Measurements from ENCODE around the gene APOF.
A peak's percentile ranks its signal among the peaks of the same experiment; 100 is the strongest.
"Not testable (repeated sequence)": the region's sequence is repeated elsewhere in the genome, so short reads cannot be mapped to it uniquely, and the experiment has no call there.

The APOF gene

DNA sequence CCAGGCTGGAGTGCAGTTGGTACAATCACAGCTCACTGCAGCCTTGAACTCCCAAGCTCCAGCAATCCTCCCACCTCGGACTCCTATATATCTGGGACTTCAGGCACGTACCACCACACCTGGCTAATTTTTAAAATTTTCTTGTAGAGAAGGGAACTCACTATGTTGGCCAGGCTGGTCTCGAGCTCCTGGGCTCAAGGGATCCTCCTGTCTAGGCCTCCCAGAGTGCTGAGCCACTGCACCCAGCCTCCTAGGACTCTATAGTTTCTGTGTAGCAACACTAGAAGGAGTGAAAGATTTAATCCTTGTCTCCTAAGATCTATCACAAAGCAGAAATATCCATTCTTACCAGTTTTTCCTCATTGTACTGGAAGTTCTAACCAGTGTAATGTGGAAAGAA, 4.3 kb upstream of the APOF start:
- no peak for DNase-seq

DNA sequence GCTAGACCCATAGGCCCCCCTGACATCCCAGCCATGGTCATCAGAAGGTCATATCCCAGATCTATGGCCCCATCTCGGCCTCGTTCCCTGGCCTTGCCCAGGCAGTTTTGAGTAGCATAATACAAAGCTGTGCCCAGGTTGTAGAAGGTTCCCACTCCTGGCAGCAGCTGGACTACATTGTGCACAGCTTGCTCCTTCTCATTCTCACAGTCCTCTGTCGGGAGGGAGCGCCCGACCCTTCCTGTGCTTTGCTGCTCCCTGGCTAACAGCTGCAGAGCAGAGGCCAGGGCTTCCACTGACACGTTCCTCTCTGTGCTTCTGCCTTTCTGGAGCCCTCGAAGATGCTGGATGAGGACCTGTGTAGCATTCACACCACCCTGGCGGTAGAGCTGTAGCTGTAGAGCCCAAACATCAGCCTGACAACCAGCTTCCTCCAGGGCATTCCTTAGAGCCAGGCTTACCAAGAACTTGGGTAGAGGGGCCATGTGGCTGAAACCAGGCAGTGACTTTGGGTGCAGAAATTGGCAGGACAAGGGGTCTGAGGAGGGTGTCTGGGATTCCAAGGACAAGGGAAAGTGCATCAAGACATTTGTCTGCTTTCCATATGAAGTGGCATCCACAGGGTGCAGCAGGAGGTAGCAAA, 1.0 kb downstream of the APOF start:
- DNase-seq, result no peak

DNA sequence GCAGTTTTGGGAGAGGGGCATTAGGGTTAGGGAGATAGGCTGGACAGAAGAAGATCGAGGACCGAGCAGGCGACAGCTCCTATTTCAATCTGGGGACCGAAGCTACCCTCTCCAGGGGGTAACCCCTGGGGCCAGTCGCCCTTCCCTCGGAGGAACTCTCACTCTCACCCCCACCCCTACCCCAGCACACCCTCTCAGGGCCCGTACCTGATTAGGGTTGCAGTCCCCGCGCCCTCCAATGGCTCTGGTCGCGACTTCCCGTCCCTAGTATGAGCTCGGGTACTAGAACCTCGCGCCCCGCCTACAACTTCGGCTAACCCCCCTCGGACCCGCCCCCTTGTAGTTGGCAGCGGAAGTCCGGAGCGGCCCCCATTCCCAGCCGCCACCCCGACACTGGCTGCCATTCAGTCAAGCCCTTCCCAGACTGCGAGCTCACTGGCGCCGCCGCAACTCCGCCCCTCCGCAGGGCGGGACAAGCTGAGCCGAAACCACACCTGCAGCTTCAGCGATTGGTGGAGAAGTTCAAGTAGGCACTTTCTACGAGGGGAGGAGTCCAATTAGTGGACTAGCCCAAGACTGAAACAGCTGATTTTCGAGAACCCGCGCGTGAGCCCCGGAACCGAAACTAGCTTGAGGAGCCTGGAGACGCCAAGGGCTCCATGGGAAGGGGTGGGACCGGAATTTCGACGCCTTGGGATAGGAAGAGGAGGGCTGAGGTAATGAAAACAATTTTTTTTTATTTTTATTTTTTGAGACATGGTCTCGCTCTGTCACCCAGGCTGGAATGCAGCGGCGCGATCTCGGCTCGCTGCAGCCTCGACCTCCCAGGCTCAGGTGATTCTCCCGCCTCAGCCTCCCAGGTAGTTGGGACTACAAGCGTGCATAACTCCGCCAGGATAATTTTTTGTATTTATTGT, 2.5 kb downstream of the APOF start, which contains the start of gene STAT2:
Gene STAT2, minus strand, starts transcription at position 257 of the 917 bp plus-strand sequence. CDS start 3,536 bp downstream, outside the sequence.
- DNase-seq, result peak; percentile 99 to 100 (median 100)

DNA sequence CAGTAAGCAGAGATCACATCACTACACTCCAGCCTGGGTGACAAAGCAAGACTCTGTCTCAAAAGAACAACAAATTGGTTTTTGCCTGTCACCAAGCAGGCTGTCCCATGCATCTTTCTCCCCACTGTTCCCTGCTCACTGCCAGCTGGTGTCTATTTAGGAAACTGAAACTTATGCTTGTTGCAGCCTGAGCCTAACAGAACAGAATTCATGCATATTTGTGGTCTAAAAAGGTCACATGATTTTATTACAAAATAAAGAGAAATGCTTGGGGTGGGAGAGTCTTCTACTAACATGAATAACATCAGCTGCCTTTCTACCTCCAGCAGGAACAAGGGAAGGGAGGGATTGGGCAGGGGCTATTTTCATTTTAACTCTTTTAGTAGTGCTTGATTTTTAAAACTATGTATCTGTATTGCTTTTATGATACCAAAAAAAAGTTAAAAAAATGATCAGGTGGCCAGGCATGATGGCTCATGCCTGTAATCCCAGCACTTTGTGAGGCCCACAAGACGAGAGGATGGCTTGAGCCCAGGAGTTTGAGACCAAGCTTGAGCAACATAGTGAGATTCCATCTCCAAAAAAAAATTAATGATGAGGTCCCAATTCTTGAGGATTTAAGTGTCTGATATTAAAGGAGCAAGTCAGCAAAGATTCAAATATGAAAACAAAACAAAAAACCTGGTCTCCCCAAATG, 3.7 kb downstream of the APOF start:
- DNase-seq, result peak; percentile 69 to 87 (median 70)

DNA sequence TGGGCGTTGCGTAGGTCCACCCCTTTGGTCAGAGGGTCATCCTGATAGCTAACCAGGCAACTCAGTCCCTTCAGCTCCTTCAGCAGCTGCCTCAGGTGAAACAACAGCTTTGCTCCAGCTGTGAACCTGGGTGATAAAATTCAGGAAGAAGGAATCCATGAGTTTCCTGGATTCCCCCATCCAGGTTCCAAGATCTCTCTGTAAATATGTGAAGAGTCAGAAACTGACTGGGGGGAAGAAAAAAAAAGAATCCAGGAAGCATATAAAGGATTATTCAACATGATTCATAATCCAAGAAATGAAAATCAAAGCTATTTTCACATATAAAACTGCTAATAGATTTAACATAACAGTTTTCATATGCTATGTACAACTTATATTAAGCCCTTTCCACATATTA, 11.3 kb downstream of the APOF start:
- no peak for DNase-seq

DNA sequence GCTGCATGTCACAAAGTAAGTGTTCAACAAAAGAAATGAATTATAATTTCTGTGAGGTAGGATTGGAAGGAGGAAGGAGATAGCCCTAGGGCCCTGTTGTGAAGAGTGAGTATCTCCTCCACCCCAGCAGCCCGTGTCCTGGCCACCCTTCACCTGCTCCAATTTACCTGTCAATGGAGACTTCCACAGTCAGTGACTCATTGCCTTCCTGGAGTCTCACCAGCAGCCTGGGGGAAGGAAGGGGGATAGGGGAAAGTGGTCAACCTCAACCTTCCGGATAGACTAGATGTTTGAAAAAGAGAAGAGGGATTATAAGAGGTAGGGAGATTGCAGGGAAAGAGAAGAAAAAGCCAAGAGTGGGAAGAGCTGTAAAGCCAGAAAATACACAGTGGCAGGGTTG, 12.0 kb downstream of the APOF start:
- no peak for DNase-seq

DNA sequence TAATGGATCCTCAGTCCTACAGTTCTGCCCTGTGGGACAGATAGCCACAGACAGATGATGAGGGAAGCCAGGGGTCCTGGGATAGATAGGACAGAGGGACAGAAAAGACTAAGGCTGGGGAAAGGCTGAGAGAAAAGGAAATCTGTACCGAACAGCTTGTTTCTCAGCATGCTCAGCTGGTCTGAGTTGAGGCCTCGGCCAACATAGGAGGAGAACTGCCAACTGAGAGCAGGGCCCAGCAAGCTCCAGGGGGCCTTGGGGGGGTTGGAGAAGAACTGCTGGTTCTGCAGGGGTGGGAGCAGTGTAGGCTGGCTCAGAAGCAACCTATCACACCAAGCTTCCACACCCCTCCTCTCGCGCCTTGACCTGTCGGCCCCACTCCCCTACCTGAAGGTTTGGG, 13.9 kb downstream of the APOF start:
- no peak for DNase-seq

DNA sequence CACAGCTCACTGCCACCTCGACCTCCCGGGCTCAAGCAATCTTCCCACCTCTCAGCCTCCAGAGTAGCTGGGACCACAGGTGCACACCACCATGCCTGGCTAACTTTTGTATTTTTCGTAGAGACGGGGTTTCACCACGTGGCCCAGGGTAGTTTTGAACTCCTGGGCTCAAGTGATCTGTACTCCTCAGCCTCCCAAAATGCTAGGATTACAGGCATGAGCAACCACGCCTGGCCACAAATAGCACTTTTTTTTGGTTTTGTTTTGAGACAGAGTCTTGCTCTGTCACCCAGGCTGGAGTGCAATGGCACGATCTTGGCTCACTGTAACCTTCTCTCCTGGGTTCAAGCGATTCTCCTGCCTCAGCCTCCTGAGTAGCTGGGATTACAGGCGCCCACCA, 15.4 kb downstream of the APOF start:
- not testable (repeated sequence) for DNase-seq

DNA sequence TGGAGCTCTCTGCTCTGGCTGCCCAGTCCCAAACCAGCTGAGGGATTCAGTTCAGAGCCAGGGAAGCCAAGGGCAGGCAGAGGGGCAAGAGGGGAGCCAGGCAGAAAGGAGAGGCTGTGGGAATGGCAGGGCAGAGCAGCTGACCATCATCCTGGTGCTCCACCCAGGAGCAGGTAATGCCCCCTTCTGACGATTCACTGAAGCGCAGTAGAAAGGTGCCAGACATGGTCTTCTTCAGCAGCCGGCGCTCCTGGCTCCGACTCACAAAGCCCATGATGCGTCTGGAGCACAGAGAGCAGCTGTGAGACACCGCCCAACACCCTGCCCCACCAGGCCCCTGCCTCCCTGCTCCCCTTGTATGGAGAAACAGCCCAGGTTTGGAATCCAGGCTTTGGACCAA, 16.0 kb downstream of the APOF start:
- peak in 1 of 3 donors; percentile 49 for DNase-seq

DNA sequence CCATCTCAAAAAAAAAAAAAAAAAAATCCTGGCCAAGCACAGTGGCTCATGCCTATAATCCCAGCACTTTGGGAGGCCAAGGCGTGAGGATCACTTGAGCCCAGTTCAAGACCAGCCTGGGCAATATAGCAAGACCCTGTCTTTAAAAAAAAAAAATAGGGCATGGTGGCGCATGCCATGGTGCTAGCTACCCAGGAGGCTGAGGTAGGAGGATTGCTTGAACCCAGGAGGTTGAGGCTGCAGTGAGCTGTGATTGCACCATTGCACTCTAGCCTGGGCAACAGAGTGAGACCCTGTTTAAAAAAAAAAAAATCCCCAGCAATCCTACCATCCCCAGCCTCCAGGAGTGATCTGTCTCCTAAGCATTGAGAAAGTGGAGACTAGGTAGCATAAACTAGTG, 20.4 kb downstream of the APOF start:
- not testable (repeated sequence) for DNase-seq

DNA sequence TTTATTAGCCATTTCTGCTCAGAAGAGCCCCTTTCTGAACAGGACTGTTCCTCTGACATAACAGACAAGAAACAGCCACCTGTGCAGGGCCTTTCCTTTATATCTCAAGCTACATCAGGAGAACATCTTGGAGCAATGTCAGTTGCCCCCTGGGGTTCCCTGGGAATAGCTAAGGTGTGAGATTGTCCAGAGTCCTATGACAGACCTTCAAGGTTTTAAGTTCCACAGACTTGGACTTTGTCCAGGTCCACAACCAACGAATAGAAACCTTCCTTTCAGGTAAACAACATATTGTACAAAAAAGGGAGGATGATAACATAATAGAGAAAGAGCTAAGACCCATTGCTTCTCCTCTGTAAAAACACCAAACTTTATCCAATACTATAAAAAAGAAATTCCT, 21.0 kb downstream of the APOF start:
- no peak for DNase-seq

DNA sequence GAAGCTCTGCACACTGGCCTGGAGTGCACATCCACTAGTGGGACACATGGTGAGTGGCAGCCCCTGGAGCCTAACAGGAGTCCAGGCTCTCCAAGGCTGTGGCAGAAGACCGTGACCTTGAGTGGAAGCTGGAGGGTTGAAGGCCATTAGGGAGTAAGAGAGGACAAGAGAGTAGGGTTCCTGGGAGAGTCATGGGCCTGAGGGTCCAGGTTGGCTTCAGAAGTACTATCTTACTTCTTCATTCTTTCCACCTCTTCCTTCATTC, 23.6 kb downstream of the APOF start:
- DNase-seq, result no peak

DNA sequence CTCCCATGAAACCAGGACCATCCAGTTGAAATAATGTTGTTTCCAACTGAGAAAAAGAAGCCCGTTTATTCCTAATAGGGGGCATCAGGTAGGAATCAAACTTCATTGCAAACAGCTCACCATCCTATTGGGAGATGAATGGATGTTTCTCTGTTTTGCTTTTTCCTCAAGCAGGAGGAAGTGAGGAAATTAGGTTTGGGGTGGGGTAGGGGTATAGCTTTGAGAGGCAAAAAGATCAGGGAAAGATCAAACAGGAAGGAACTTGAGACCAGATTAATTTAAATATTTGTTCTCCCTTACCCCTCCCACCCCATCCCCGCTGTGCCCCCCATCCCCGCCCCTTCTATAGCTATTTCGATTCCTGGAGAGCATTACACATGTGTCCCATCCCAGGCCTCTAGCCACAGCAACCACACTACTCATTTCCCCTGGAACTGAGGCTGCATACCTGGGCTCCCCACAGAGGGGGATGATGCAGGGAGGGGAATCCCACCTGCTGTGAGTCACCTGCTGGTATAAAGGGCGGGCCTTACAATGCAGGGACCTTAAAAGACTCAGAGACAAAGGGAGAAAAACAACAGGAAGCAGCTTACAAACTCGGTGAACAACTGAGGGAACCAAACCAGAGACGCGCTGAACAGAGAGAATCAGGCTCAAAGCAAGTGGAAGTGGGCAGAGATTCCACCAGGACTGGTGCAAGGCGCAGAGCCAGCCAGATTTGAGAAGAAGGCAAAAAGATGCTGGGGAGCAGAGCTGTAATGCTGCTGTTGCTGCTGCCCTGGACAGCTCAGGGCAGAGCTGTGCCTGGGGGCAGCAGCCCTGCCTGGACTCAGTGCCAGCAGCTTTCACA, 24.1 kb downstream of the APOF start, which contains the start of gene IL23A:
Gene IL23A, plus strand, starts transcription at position 577 of the 850 bp plus-strand sequence. Its CDS starts 161 bp downstream, at position 738.
- peak; percentile 53 to 75 (median 74) for DNase-seq

DNA sequence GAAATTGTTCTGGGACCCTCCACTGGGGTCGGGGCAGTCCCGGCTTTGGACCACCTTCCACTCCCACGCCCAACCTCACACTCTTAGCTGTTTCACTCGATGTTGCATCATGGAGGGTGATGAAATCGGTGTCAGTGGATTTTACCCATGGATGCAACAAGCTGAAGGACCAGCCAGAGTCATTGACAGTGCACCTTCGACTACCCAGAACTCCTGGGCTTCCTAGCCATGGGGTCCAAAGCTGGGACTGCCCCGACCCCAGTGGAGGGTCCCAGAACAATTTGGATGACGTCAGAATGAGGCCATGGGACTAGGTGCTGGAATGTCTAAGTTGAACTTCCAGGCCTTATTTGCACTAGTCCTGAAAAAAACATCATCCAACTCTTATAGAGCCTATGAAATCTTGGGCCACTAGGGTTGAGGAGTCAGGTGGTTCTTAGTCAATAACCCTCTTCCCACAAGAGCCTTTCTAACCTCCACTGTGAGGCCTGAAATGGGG, 24.9 kb downstream of the APOF start:
- DNase-seq, result peak; percentile 89 to 92 (median 92)

DNA sequence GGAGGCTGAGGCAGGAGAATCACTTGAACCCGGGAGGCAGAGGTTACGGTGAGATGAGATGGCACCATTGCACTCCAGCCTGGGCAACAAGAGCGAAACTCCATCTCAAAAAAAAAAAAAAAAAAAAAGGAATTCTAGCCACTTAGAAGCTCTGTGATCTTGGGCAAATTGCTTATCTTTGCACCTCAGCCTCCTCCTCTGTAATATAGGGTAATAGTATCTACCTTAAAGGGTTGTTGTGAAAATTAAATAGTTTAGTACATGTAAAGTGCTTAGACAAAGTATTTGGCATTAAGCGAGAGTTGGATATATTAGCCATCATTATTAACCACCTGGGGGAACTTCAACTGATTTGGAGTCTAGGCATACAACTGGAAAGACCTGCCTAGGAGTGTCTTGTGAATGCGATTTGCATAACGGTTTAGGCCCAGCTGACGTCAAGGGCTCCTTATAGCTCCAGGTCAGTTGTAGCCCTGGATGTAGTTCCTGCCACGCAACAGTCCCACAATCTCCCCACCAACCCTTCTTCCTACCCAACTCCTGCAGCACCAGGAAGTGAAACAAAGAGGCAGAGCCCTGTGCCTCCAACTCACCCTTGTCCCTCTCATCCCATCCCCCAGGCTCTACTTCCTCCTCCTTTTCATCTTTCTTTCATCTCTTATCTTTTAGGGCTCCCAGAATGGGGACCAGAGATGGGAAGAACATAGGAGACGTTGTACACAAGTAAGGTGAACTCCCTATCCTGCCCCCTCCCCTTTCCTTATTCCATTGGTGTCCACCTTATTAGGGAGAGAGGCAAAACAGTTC, 26.1 kb downstream of the APOF start:
- peak; percentile 92 to 95 (median 94) for DNase-seq

DNA sequence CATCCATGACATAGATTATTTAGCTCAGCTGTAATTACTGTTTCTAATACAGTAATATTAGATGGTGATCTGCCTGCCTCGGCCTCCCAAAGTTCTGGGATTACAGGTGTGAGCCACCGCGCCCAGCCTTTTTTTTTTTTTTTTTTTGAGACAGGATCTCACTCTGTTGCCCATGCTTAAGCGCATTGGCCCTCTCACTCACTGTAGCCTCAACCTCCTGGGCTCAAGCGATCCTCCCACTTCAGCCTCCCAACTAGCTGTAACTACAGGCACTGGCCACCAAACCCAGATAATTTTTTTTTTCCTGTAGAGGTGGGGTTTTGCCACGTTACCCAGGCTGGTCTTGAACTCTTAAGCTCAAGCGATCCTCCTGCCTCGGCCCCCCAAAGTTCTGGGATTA, 27.1 kb downstream of the APOF start:
- DNase-seq, result not testable (repeated sequence)

DNA sequence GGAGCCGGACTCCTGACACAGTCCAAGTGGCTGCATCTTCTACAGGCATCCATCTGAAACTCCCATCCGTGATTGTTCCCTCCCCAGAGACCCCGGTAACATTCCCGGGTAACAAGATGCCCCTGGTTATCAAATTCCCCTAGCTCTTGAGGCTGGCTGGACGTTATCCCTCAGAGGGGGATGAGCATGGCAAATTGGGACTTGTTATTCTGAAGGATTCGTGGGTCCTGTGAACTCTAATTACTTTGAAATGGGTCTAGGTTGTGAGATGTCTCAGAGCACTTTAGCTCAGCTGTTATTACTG, 28.2 kb downstream of the APOF start:
- no peak for DNase-seq

DNA sequence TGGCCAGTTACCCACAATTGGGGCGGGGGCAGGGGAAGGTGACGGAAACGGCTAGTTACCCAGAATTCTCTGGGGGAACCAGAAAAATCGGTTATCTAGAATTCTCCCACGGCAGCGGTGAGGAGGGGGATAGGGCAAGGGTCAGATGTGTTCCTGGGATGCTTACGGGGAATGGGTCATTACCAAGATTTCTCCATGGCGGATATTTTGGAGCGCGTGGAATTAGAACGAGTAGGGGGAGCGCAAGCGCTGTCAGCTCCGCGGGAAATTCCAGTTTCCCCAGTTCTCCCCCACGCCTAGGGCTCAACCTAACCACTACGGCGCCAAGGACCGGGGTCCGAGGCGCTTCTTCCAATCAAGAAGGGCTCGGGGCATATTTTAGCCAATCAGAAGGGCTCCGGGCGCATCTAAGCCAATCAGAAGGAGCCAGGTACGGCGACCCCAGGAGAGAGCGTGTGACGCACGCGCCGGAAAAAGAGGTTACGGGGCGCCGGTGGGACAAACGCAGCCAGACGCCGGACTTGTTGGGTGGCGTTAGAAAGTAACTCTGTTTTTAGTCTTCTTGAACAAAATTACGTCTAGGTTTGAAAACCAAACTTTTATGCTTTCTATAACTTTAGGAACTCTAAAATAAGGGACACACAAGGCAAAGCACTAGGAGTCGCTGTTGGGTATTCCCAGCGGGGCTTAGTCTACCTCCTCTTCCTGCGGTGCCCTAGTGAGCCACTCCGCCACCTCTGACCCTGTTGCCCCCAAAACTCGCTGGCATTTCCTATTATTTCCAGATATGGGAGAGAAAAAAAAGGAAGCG, 28.8 kb downstream of the APOF start, which contains the start of gene PAN2:
Gene PAN2, minus strand, starts transcription at position 322 of the 811 bp plus-strand sequence. CDS start 906 bp downstream, outside the sequence.
- DNase-seq, result peak; percentile 97 to 99 (median 98)

DNA sequence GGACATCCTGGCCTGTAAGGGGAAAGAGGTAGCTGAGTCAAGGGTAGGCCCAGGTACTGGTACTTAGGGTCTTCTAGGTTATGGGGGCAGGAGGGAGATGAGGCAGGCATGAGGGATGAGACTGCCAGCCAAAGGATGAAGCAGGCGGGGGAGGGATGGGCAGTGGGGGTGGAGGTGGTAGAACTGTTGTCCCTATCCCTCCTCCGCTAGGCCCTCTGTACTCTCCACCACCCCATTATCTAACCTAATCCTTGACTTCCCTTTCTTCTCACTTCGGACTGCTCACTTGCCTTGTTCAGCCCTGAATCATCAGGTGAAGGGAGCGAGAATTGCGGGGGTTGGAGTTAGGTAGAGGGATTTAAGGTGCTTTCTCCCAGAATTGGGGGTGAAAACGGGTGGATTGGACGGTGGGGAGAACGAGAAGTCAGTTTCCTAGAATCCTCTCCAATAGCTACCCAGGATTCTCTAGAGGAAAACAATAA, 29.4 kb downstream of the APOF start:
- no peak for DNase-seq

DNA sequence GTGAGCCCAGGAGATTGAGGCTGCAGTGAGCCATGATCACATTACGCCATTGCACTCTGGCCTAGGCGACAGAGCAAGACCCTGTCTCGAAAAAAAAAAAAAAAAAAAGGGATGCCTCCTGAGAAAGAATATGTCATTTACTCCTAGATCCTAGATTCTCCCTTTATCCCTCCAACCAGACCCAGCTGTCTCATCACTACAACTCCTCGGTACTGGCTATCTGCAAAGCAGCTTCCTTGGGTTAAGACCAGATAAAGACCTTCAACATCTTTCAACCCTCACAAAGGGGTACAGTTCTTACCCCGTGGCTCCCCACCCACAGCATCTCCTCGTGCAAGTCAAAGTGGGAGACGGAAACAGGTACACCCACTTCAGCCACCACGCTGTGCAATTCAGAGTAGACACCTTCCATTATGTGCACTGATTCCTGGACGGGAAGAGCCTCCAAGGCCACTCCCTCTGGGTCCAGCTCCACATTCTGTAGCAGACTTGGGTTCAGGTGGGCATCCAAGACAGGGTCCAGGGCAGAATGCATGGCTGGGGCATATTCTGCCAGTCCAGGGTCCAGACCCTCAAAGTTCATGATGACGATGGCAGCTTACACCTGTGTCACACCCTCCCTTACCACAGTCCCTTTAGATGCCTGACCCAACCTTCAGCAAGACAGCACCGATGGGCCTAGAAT, 30.0 kb downstream of the APOF start:
- DNase-seq, result no peak
